Stimulated activated CD8-positive, alpha-beta memory T cell treated with anti-CD3 and anti-CD28 coated beads, Interleukin-4, amount 100 ng/mL, for 48 hours (primary cell): ENCODE results near the gene SCN8A.
"Not testable (repeated sequence)": the region's sequence is repeated elsewhere in the genome, so short reads cannot be mapped to it uniquely, and the experiment has no call there.

Source experiments
- DNase-seq: peaks from one replicate; pipeline ENCODE4 v3.0.0-alpha.2; 2020

The SCN8A gene

GRCh38 chr12:51625370-51625769 is 34.3 kb downstream of the SCN8A start:
- no peak for DNase-seq

GRCh38 chr12:51626115-51626514 is 35.1 kb downstream of the SCN8A start:
- no peak for DNase-seq

- DNase-seq: no peak
These were observed 35.6 kb downstream of the SCN8A start for GRCh38 chr12:51626629-51627028.

- DNase-seq: no peak
These were observed 39.3 kb downstream of the SCN8A start for GRCh38 chr12:51630256-51630880.

GRCh38 chr12:51630986-51631385 is 40.0 kb downstream of the SCN8A start:
- no peak for DNase-seq

GRCh38 chr12:51631591-51631990 is 40.6 kb downstream of the SCN8A start:
- DNase-seq: no peak

GRCh38 chr12:51632623-51633022 is 41.6 kb downstream of the SCN8A start:
- DNase-seq: no peak

GRCh38 chr12:51635346-51635745 is 44.3 kb downstream of the SCN8A start:
- no peak for DNase-seq

GRCh38 chr12:51636581-51636980 is 45.5 kb downstream of the SCN8A start:
- DNase-seq: no peak

GRCh38 chr12:51636986-51637385 is 46.0 kb downstream of the SCN8A start:
- no peak for DNase-seq

GRCh38 chr12:51639361-51639760 is 48.3 kb downstream of the SCN8A start:
- DNase-seq: no peak

- DNase-seq: no peak
These were observed 51.3 kb downstream of the SCN8A start for GRCh38 chr12:51642286-51642685.

GRCh38 chr12:51643951-51644350 is 52.9 kb downstream of the SCN8A start:
- DNase-seq: no peak

- not testable (repeated sequence) for DNase-seq
These were observed 53.7 kb downstream of the SCN8A start for GRCh38 chr12:51644691-51645090.

- DNase-seq: no peak
These were observed 54.9 kb downstream of the SCN8A start for GRCh38 chr12:51645961-51646360.

- no peak for DNase-seq
These were observed 56.6 kb downstream of the SCN8A start for GRCh38 chr12:51647647-51648046.

GRCh38 chr12:51653431-51653830 is 62.4 kb downstream of the SCN8A start:
- no peak for DNase-seq

GRCh38 chr12:51661199-51661598 is 70.2 kb downstream of the SCN8A start:
- DNase-seq: no peak

- no peak for DNase-seq
These were observed 70.8 kb downstream of the SCN8A start for GRCh38 chr12:51661836-51662235.

GRCh38 chr12:51662728-51663154 is 71.7 kb downstream of the SCN8A start:
- no peak for DNase-seq

- DNase-seq: no peak
These were observed 72.4 kb downstream of the SCN8A start for GRCh38 chr12:51663390-51663789.

GRCh38 chr12:51666696-51667095 is 75.7 kb downstream of the SCN8A start:
- DNase-seq: no peak

GRCh38 chr12:51667269-51667668 is 76.2 kb downstream of the SCN8A start:
- no peak for DNase-seq

- DNase-seq: no peak
These were observed 78.2 kb downstream of the SCN8A start for GRCh38 chr12:51669271-51669670.

- no peak for DNase-seq
These were observed 79.0 kb downstream of the SCN8A start for GRCh38 chr12:51669996-51670395.

- no peak for DNase-seq
These were observed 81.3 kb downstream of the SCN8A start for GRCh38 chr12:51672334-51672733.
